Natural killer cell (primary cell): ENCODE results near the gene METTL16. TPM values are rescaled to one million over a fixed set of nuclear protein-coding genes. Genes with fewer than 3 reads are reported as not detected.

Experiments used
- ATAC-seq, 3 donors: fragments of 150-1000 bp in 2 of 3; fragments of 200-7000 bp in 1 of 3; cut with Tn5 transposase; 1 replicate in 1 of 3; 2 replicates in 2 of 3; pipeline ENCODE4 v1.10.0; 2021; ENCODE audit warnings: mild to moderate bottlenecking in 2 of 3, moderate library complexity in 2 of 3
- DNase-seq, 2 donors: peaks; one replicate each; pipeline versions ENCODE4 v3.0.0 to v3.0.0-alpha.2; 2013 to 2021; ENCODE audit warnings: mixed read lengths in 1 of 2
- H3K27ac ChIP-seq: one replicate; pipeline ENCODE4 v1.5.1; 2013; ENCODE audit warnings: mild to moderate bottlenecking, low read length
- H3K27me3 ChIP-seq: one replicate; pipeline ENCODE4 v1.6.1; 2013; ENCODE audit warnings: low read length; ENCODE audit not compliant: control insufficient read depth, insufficient read depth
- H3K36me3 ChIP-seq: one replicate; pipeline ENCODE4 v1.6.1; 2013; ENCODE audit warnings: low read length; ENCODE audit not compliant: control insufficient read depth, insufficient read depth
- H3K4me1 ChIP-seq: one replicate; pipeline ENCODE4 v1.6.1; 2013; ENCODE audit warnings: low read length; ENCODE audit not compliant: control insufficient read depth, insufficient read depth
- H3K4me3 ChIP-seq: one replicate; pipeline ENCODE4 v1.5.1; 2013; ENCODE audit warnings: low read length
- H3K9me3 ChIP-seq: one replicate; pipeline ENCODE4 v1.6.1; 2013; ENCODE audit warnings: low read length; ENCODE audit not compliant: control insufficient read depth, insufficient read depth
- H3K27ac Mint-ChIP-seq, 2 donors: one replicate each; pipeline ENCODE4 v1.8.0; 2022; ENCODE audit warnings: mild to moderate bottlenecking in 2 of 2, mixed read lengths in 2 of 2, moderate library complexity in 1 of 2
- H3K27me3 Mint-ChIP-seq, 2 donors: one replicate each; pipeline ENCODE4 v1.8.0; 2022; ENCODE audit warnings: low read depth in 2 of 2, mixed read lengths in 2 of 2
- H3K36me3 Mint-ChIP-seq: one replicate; pipeline ENCODE4 v1.8.0; 2022; ENCODE audit warnings: mixed read lengths
- H3K4me1 Mint-ChIP-seq, 2 donors: one replicate each; pipeline ENCODE4 v1.8.0; 2022; ENCODE audit warnings: mixed read lengths in 2 of 2
- H3K4me3 Mint-ChIP-seq: one replicate; pipeline ENCODE4 v1.8.0; 2022; ENCODE audit warnings: mild to moderate bottlenecking, moderate library complexity, mixed read lengths
- H3K9me3 Mint-ChIP-seq, 2 donors: one replicate each; pipeline ENCODE4 v1.8.0; 2022; ENCODE audit warnings: mixed read lengths in 2 of 2
- CTCF ChIP-seq: fragments of 200-600 bp; IDR thresholded peaks from one replicate; pipeline ENCODE4 v1.8.0; 2022; ENCODE audit warnings: antibody characterized with exemption
- WGBS: methylation state at CpG from one replicate; pipeline ENCODE4 v1.1.7; 2013; ENCODE audit warnings: missing lambda C conversion rate; ENCODE audit not compliant: insufficient coverage; 5-methylcytosine and 5-hydroxymethylcytosine counted together
- intact Hi-C: fragments of 100-400 bp; cut with micrococcal nuclease; formaldehyde crosslinking; loops from one replicate; pipeline ENCODE4 v1.14.2; 2022
- total RNA-seq, 4 donors: library from RNA; stranded (reverse); fragments of 120-200 nt in 1 of 4; gene quantifications; one replicate each; pipeline versions ENCODE4 v1.2.3 to v1.2.4, GENCODE V29; 2013 to 2022

METTL16 gene
- total RNA-seq, 3 donors from 2014 or later (not counting 1 experiment from before 2014, with no cell fraction given): 27.9 to 36.9 (median 32.0) TPM

- no peaks in the 10 kb centered on the region for H3K27me3 ChIP-seq
- H3K27ac ChIP-seq: peak overlapping the region; percentile 56
- no peak for TF ChIP-seq CTCF
- no peak for ATAC-seq
- Mint-ChIP-seq H3K36me3 (no peaks in the 10 kb centered on the region), H3K4me1 (peaks cover 35 to 64% of the 10 kb centered on the region in 2 donors), H3K9me3 (no peaks in the 10 kb centered on the region), H3K27ac (peak overlapping the region in 1 of 2 donors; percentile 93), H3K27me3 (no peaks in the 10 kb centered on the region), H3K4me3 (peak overlapping the region; percentile 32)
- no peak overlapping the region for H3K4me3 ChIP-seq
- H3K4me1 ChIP-seq: peaks cover 65% of the 10 kb centered on the region
- WGBS: 26% methylated on average over 34 of the region's 34 CpGs
- peak in 1 of 2 donors; percentile 48 for DNase-seq
- intact Hi-C loops: no loop called here
- H3K9me3 ChIP-seq: no peaks in the 10 kb centered on the region
- no peaks in the 10 kb centered on the region for H3K36me3 ChIP-seq
These were observed 115.0 kb downstream of the METTL16 start for GRCh38 chr17:2396568-2397246.

DNA sequence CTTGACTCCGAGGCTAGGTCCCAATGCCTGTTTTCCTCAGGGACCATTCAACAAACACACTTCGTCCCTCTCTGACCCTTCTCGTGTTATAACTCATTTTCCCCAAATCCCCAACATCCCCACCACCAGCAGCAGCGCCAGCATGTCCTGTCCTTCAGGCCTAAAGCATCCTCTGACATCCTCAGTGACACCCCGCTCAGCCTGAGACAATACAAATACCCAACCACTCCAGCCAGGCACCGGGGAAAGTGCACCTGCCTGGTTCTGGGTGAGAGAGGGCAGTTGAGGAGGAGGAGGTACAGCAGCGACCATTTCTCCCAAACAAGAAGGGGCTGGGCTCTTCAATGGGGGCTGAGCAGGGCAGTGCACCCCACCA is 115.5 kb downstream of the METTL16 start:
- Mint-ChIP-seq H3K27me3 (no peaks in the 10 kb centered on the region), H3K4me1 (peaks cover 34 to 63% of the 10 kb centered on the region in 2 donors), H3K4me3 (peak overlapping the region; percentile 32), H3K27ac (peak overlapping the region; percentile 45 to 93), H3K9me3 (no peaks in the 10 kb centered on the region), H3K36me3 (no peaks in the 10 kb centered on the region)
- intact Hi-C loops: no loop called here
- H3K9me3 ChIP-seq: no peaks in the 10 kb centered on the region
- H3K4me3 ChIP-seq: no peak overlapping the region
- DNase-seq (no peak), ATAC-seq (no peak)
- TF ChIP-seq CTCF: no peak
- H3K4me1 ChIP-seq: peaks cover 70% of the 10 kb centered on the region
- H3K27ac ChIP-seq: peak overlapping the region; percentile 56
- no peaks in the 10 kb centered on the region for H3K27me3 ChIP-seq
- 76% methylated on average over 7 of the region's 7 CpGs for WGBS
- H3K36me3 ChIP-seq: no peaks in the 10 kb centered on the region

DNA sequence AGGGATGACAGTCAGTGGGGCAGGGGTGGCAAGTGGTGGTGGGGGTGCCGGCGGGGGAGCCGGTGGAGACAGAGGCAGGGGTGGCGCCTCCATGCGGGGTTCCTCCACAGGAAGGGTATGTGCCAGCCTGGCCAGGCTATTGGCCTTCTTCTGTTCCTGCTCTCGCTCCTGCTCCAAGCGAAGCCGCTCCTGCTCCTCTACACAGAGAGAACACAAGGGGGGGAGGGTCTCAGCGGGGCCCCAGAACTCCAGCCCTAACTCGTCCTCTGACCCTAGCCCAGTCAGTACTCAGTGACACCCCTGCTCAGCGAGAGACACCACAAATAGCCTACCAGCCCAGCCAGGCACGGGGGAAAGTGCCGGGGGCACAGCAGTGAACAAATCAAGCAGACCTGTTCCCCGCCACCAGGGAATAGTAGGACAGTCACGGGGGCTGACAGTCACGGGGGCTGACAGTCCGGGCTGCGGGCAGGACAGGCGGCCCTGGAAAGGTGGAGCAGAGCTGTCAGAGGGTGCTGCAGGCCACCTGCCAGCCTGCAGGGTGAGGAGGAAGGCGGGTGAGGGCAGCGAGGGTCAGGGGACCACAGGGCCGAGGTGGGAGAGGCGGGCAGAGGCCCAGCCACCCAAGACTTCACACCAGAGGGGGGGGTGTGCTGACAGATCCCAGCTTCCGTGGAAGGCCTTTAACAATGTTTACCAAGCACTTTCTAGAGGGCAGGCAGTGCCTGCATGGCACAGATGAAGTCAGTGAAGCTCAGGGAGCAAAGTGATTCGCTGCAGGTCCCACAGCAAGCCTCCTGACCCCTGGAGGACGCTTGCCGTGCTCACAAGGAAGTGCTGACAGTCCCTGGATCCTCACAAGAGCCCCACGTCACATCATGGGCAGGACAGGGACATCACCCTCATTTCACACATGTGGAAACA is 116.2 kb downstream of the METTL16 start:
- H3K27ac ChIP-seq: no peak overlapping the region
- intact Hi-C loops: no loop called here
- TF ChIP-seq CTCF: no peak

More for the DNA sequence above, 116.2 kb downstream of the METTL16 start:
- Mint-ChIP-seq H3K4me1 (peaks cover 34 to 59% of the 10 kb centered on the region in 2 donors), H3K4me3 (peak overlapping the region; percentile 32), H3K9me3 (no peaks in the 10 kb centered on the region), H3K36me3 (no peaks in the 10 kb centered on the region), H3K27ac (peak overlapping the region; percentile 86 to 93), H3K27me3 (no peaks in the 10 kb centered on the region)
- H3K4me1 ChIP-seq: peaks cover 77% of the 10 kb centered on the region
- WGBS: 90% methylated on average over 28 of the region's 28 CpGs
- no peak for DNase-seq
- H3K9me3 ChIP-seq: no peaks in the 10 kb centered on the region
- no peak for ATAC-seq
- H3K36me3 ChIP-seq: no peaks in the 10 kb centered on the region
- H3K27me3 ChIP-seq: no peaks in the 10 kb centered on the region
- H3K4me3 ChIP-seq: no peak overlapping the region
